GM10248 (cell line): ENCODE data around the gene GPR15.
A peak's percentile ranks its signal among the peaks of the same experiment; 100 is the strongest.

Experiments
- CTCF ChIA-PET: fragments of 300-600 bp; sonication (Branson Sonifier 250); formaldehyde crosslinking; extraction: SDS; loops from one replicate; lab custom pipeline; 2021; ENCODE audit warnings: antibody characterized with exemption; lab: Yijun Ruan, JAX
- POLR2A ChIA-PET: fragments of 350-650 bp; sonication (Branson Sonifier 250); formaldehyde crosslinking; extraction: SDS; loops from one replicate; lab custom pipeline; 2020; ENCODE audit warnings: antibody characterized with exemption; lab: Yijun Ruan, JAX
- DNase-seq: peaks from one replicate; pipeline ENCODE4 v3.0.0; 2012; ENCODE audit errors: extremely low spot score
- CTCF ChIP-seq: IDR thresholded peaks from 2 replicates; pipeline ENCODE4 v1.5.1; 2012; ENCODE audit warnings: mild to moderate bottlenecking, low read depth; ENCODE audit errors: extremely low read depth, missing control alignments, control extremely low read depth

Gene GPR15

GRCh38 chr3:98534168-98534567, 2.4 kb downstream of the GPR15 start:
- CTCF ChIA-PET: interaction anchor here (1.3 to 5.2 kb wide), 3 partner anchors 30 to 279 kb away, joined by 3 to 34 read pairs (median 7); no protein-coding TSS in a partner anchor
- POLR2A ChIA-PET: interaction anchor here (2.7 kb wide), 1 partner anchor 30 kb away, joined by 17 read pairs; no protein-coding TSS in a partner anchor
- TF ChIP-seq CTCF: no peak
- DNase-seq: no peak

DNA sequence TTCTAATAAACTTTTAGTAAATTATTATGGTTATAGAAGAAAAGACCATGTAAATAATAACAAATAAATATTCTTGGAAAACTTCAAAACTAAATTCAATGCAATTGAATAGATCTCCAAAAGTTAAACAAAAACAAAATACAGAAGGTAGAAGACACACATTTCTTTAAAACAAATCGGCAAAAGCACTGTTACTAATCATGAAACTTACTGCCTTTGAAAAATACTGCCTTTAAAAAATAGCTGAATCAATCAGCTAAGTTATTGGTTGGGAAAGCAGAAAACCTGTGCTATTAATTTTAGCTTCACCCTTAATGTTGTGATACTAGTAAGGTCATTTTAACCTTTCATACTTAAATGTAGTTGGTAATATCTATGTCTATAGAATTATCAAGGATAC, 3.0 kb downstream of the GPR15 start:
- ChIA-PET CTCF (interaction anchor here (1.3 to 5.2 kb wide), 3 partner anchors 30 to 279 kb away, joined by 3 to 34 read pairs (median 4); no protein-coding TSS in a partner anchor), POLR2A (interaction anchor here (2.9 kb wide), 1 partner anchor 21 kb away, joined by 19 read pairs; no protein-coding TSS in a partner anchor)
- DNase-seq: no peak
- no peak for TF ChIP-seq CTCF

- CTCF ChIA-PET: interaction anchor here (1.0 to 5.2 kb wide), 7 partner anchors 11 to 36 kb away, joined by 3 to 34 read pairs (median 8); no protein-coding TSS in a partner anchor
- peak; percentile 49 for DNase-seq
- POLR2A ChIA-PET: interaction anchor here (0.8 to 2.9 kb wide), 16 partner anchors 8 to 57 kb away, joined by 3 to 22 read pairs (median 6); partner anchors contain the start of genes CLDND1 and CPOX
- TF ChIP-seq CTCF: no peak
These were observed 4.8 kb downstream of the GPR15 start for GRCh38 chr3:98536456-98537017.

- peak; percentile 35 for DNase-seq
- ChIA-PET POLR2A (interaction anchor here (0.7 to 1.0 kb wide), 2 partner anchors 14 to 17 kb away, joined by 3 read pairs; no protein-coding TSS in a partner anchor), CTCF (interaction anchor here (1.0 to 3.6 kb wide), 3 partner anchors 11 to 273 kb away, joined by 3 to 27 read pairs (median 3); no protein-coding TSS in a partner anchor)
- no peak for TF ChIP-seq CTCF
These were observed 8.6 kb downstream of the GPR15 start for GRCh38 chr3:98540346-98540745.

DNA sequence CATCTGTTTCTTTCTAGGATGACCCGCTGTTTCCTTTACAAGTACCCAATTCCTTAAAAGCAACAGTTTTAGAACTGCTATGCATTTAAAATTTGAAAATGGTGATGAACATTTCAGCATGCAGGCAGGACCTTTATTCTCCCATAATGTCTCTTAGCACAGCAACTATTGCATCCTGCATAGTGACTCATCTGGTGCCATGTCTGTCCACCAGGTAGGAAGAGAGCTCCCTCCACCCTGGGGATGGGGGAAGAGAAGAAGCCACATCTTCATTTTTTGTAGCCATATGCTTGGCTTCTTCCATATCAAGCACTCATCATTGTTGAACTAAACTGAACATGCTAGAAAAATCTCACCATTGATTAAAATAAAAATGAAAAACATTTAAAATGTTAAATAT, 9.9 kb downstream of the GPR15 start:
- DNase-seq: no peak
- POLR2A ChIA-PET: interaction anchor here (1.4 kb wide), 1 partner anchor 22 kb away, joined by 5 read pairs; no protein-coding TSS in a partner anchor
- CTCF ChIA-PET: interaction anchor here (1.3 to 3.6 kb wide), 5 partner anchors 10 to 32 kb away, joined by 3 to 27 read pairs (median 6); no protein-coding TSS in a partner anchor
- no peak for TF ChIP-seq CTCF

- CTCF ChIA-PET: interaction anchor here (1.3 to 3.6 kb wide), 5 partner anchors 9 to 31 kb away, joined by 3 to 27 read pairs (median 6); no protein-coding TSS in a partner anchor
- POLR2A ChIA-PET: interaction anchor here (1.5 kb wide), 1 partner anchor 9 kb away, joined by 4 read pairs; no protein-coding TSS in a partner anchor
- no peak for TF ChIP-seq CTCF
- no peak for DNase-seq
These were observed 10.8 kb downstream of the GPR15 start for GRCh38 chr3:98542623-98543022.
